ENCODE results near the gene ABCC4.
"Not testable (repeated sequence)": the region's sequence is repeated elsewhere in the genome, so short reads cannot be mapped to it uniquely, and the experiment has no call there.

ABCC4 gene

DNA sequence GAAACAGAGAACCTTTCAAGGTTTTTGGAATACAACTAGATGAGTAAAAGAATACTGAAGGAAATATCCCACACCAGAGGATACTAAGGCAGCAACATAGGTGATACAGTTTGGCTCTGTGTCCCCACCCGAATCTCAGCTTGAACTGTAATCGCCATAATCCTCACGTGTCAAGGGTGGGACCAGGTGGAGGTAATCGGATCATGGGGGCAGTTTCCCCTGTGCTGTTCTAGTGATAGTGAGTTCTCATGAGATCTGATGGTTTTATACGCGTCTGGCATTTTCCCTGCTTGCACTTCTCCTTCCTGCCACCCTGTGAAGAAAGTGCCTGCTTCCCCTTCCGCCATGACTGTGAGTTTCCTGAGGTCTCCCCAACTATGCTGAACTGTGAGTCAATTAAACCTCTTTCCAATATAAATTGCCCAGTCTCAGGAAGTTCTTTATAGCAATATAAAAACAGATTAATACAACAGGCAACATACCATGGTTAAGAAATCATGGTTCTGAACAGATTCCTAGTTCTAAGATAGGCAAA lies 97.0 kb downstream of the ABCC4 start:
- TF ChIP-seq, protein P1, sequence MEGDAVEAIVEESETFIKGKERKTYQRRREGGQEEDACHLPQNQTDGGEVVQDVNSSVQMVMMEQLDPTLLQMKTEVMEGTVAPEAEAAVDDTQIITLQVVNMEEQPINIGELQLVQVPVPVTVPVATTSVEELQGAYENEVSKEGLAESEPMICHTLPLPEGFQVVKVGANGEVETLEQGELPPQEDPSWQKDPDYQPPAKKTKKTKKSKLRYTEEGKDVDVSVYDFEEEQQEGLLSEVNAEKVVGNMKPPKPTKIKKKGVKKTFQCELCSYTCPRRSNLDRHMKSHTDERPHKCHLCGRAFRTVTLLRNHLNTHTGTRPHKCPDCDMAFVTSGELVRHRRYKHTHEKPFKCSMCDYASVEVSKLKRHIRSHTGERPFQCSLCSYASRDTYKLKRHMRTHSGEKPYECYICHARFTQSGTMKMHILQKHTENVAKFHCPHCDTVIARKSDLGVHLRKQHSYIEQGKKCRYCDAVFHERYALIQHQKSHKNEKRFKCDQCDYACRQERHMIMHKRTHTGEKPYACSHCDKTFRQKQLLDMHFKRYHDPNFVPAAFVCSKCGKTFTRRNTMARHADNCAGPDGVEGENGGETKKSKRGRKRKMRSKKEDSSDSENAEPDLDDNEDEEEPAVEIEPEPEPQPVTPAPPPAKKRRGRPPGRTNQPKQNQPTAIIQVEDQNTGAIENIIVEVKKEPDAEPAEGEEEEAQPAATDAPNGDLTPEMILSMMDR (IDR thresholded peaks at IDR 0.05; ENCODE audit: extremely low read depth, missing control alignments), result no peak
- DNase-seq (ENCODE audit: low spot score), result no peak

DNA sequence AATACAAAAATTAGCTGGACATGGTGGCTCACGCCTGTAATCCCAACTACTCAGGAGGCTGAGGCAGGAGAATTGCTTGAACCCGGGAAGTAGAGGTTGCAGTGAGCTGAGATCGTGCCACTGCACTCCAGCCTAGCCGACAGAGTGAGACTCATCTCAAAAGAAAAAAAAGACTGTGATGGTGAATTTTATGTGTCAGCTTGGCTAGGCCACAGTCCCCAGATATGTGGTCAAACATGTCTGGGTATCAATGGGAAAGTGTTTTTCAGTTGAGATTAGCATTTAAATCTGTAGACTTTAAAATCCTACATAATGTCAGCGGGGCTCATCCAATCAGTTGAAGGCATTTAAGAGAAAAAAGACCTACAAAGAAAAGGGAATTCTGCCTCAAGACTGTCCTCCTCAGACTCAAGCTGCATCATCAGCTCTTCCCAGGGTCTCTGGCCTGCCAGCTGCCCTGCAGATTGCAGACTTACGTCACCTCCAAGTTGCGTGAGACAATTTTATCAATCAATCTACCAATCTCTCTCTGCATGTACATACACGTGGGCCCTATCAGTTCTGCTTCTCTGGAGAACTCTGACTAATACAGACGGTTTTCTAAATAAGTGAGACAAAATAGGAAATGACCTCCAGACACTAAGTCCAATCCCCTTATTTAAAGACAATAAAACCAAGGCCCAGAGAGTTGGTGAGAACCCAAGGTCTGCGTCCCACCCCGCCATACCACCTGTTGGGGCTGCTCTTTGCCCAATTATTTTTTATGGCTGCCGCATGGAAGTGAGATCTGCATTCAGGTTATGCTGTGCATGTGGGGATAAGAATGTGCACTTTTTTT lies 99.2 kb downstream of the ABCC4 start:
- TF ChIP-seq, protein P1 (IDR thresholded peaks at IDR 0.05; ENCODE audit: extremely low read depth, missing control alignments), result no peak
- no peak for DNase-seq (ENCODE audit: low spot score)

DNA sequence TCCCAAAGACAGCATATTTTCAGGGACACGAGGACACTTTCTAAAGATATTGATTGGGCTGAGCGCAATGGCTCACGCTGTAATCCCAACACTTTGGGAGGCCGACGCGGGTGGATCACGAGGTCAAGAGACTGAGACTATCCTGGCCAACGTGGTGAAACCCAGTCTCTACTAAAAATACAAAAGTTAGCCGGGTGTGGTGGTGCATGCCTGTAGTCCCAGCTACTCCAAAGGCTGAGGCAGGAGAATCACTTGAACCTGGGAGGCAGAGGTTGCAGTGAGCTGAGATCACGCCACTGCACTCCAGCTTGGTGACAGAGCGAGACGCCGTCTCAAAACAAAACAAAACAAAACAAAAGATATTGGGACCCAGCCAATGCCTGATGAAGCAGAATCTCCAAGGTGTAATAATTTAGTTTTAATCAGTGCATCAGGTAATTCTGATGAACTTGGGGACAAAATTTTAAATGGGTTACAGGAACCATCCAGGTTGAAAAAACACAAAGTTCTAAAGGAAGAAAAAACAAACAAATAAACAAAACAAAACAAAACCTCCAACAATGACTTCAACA lies 100.8 kb downstream of the ABCC4 start:
- DNase-seq (ENCODE audit: low spot score), result not testable (repeated sequence)

DNA sequence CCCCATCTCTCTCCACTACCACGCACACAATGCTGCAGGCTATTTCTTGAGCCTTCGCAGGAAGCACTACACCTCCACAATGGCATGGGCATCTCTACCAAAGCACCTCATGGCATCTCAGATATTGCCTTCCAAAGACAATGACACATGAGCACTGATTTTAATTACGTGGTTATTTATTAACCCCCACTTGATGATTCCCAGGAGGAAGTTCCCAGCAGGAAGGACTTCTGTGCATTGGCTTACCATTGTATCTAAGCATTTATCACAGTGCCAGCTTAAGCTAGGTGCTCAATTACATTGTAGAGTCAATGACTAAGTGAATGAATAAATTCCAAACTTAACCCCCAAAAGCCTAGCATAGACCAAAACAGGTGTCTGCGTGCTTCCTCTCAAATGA lies 101.4 kb downstream of the ABCC4 start:
- TF ChIP-seq, protein P1 (IDR thresholded peaks at IDR 0.05; ENCODE audit: extremely low read depth, missing control alignments), result no peak
- no peak for DNase-seq (ENCODE audit: low spot score)

DNA sequence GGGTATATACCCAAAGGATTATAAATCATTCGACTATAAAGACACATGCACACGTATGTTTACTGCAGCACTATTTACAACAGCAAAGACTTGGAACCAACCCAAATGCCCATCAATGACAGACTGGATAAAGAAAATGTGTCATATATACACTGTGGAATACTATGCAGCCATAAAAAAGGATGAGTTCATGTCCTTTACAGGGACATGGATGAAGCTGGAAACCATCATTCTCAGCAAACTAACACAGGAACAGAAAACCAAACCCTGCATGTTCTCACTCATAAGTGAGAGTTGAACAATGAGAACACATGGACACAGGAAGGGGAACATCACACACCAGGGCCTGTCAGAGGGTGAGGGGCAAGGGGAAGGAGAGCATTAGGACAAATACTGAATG lies 102.6 kb downstream of the ABCC4 start:
- DNase-seq (ENCODE audit: low spot score), result not testable (repeated sequence)

DNA sequence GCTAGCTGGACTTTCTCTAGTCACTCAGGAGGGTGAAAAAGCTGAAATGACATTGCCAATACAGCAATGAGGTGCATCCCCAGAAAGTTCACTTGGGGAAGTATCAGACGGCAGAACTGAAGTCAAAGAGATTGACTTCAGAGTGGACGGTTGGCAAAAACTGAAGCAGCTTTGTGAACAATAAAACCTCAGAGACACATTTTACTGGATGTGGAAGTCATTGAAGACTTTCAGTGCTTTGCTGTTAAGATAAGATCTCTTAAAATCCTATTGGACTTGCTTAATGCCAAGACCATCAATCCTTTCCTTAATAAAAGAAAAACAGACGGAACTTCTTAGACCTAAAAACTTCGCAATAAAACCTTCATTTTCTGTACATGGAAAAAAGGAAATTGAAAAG lies 103.7 kb downstream of the ABCC4 start:
- no peak for DNase-seq (ENCODE audit: low spot score)
- TF ChIP-seq, protein P1 (IDR thresholded peaks at IDR 0.05; ENCODE audit: extremely low read depth, missing control alignments), result no peak

DNA sequence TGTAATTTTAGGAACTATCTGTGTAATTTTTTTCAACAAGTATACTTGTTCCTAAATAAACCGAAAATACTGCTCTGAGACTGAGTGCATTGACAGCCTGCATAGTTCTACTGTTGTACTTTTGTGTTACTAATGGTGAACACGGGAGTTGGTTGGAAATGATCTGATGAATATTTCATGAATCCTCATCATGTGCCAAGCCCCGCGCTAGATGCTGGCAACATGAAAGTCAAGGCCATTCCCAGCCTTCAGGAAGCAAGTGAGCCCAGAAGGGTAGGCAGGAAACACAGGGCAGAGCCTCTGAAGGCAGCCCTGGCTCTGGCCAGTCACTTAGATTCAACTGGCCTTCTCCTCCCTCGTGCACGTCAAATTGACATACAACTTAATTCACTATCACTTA lies 106.1 kb downstream of the ABCC4 start:
- TF ChIP-seq, protein P1 (IDR thresholded peaks at IDR 0.05; ENCODE audit: extremely low read depth, missing control alignments), result no peak

DNA sequence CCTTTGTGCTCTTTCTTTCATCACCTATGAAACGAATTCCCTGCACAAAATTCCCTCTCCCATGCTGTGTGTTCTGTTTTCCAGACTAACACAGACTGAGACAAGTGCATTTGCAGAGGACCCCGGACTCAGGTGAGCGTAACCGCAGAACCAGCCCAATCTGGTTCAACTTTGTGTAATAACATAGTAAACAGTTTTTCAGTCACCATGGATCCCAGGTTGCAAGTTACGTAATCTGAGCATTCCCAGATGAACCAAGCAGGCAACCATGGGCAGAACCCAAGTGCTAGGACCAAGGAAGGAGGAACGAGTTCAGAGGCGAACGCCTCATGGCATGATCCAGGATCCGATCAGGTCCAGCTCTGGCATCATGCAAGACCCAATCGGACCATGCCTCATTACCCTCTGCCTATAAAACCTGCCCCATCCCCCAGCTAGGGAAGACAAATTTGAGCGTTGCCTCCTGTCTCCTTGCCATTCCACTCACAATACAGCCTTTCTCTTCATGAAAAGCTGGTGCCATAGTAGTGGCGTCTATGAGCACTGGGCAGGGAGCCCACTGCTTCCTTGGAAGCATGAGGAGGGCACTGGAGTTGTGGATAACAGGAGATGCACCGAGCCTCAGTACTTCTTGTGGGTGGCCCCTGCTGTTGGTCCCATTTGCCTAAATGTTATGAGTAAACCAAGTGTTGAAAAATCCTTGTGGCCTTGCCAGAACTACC lies 107.6 kb downstream of the ABCC4 start:
- no peak for DNase-seq (ENCODE audit: low spot score)
- TF ChIP-seq, protein P1 (IDR thresholded peaks at IDR 0.05; ENCODE audit: extremely low read depth, missing control alignments), result no peak

More for the DNA sequence above, 106.1 kb downstream of the ABCC4 start:
- no peak for DNase-seq (ENCODE audit: low spot score)

Measured in GM20000 (cell line).